Sigmoid colon (tissue), 4 donors: ENCODE measurements around the gene ZFPL1.

Experiments
- CTCF ChIP-seq, 4 experiments: fragments of 450-650 bp in 3 of 4; fragments of 200-600 bp in 1 of 4; IDR thresholded peaks; one replicate each; pipeline ENCODE4 v1.5.1; 2016 to 2019; ENCODE audit warnings: antibody characterized with exemption in 4 of 4, mild to moderate bottlenecking in 3 of 4, moderate library complexity in 2 of 4
- POLR2AphosphoS5 ChIP-seq, 4 donors: sonication (generic); formaldehyde crosslinking; IDR thresholded peaks; one replicate each; pipeline ENCODE4 v1.6.1; 2017; ENCODE audit warnings: antibody characterized with exemption in 4 of 4

GRCh38 chr11:65036931-65037330 lies 47.1 kb upstream of the ZFPL1 start:
- no peak for TF ChIP-seq POLR2AphosphoS5 (IDR thresholded peaks at IDR 0.05)
- TF ChIP-seq CTCF (IDR thresholded peaks at IDR 0.05), result no peak
